Measurements from ENCODE around the gene FAR1. TPM values are rescaled to one million over a fixed set of nuclear protein-coding genes. Genes with fewer than 3 reads are reported as not detected.

FAR1 gene
- polyA plus RNA-seq, 1 of the 3 experiments (the other 2 are of a cell fraction) = 29.0 TPM

- H3K9me3 ChIP-seq = no peaks in the 10 kb centered on the region
- WGBS (ENCODE audit: low lambda C conversion rate) = 100% methylated on average over 1 of the region's 1 CpG
- H3K27ac ChIP-seq (ENCODE audit: low read depth in 2 of 2, low read length in 1 of 2) = no peak overlapping the region
- no peak overlapping the region for H3K4me3 ChIP-seq (ENCODE audit: low read depth in 2 of 2, low read length in 1 of 2)
- ChIA-PET POLR2A (no interaction called here), CTCF (no interaction called here)
- H3K9ac ChIP-seq = no peak overlapping the region
- H3K36me3 ChIP-seq (replicated peaks in 1 of 2; ENCODE audit: control insufficient read depth in 1 of 2, insufficient read depth in 2 of 2, low read length in 1 of 2) = peaks cover 54 to 63% of the 10 kb centered on the region in 2 experiments
- no peak overlapping the region for H3K4me2 ChIP-seq
- no peak for DNase-seq
- TF ChIP-seq RFX5 (IDR thresholded peaks at IDR 0.05; ENCODE audit: low read length) (no peak), MAX (IDR thresholded peaks at IDR 0.05; ENCODE audit: low read depth) (no peak), IRF3 (IDR thresholded peaks at IDR 0.05; ENCODE audit: low read depth, low read length) (no peak), TCF12 (IDR thresholded peaks at IDR 0.05) (no peak), EP300 (IDR thresholded peaks at IDR 0.05; ENCODE audit: borderline replicate concordance in 1 of 2, low read depth in 1 of 2, low read length in 1 of 2) (no peak), POLR2AphosphoS5 (IDR thresholded peaks at IDR 0.05; ENCODE audit: low read depth, low read length) (no peak), REST (IDR thresholded peaks at IDR 0.05; ENCODE audit: low read depth, low read length) (no peak), ELF1 (IDR thresholded peaks at IDR 0.05) (no peak), RXRA (IDR thresholded peaks at IDR 0.05; ENCODE audit: borderline replicate concordance, low read depth) (no peak), TEAD4 (IDR thresholded peaks at IDR 0.05; ENCODE audit: borderline replicate concordance, insufficient read depth) (no peak), SMC3 (IDR thresholded peaks at IDR 0.05; ENCODE audit: low read depth, low read length) (no peak), GATA2 (CRISPR knock-in tag; IDR thresholded peaks at IDR 0.05) (no peak), FOXM1 (IDR thresholded peaks at IDR 0.05; ENCODE audit: low read depth) (no peak)
- TF ChIP-seq, protein P1, sequence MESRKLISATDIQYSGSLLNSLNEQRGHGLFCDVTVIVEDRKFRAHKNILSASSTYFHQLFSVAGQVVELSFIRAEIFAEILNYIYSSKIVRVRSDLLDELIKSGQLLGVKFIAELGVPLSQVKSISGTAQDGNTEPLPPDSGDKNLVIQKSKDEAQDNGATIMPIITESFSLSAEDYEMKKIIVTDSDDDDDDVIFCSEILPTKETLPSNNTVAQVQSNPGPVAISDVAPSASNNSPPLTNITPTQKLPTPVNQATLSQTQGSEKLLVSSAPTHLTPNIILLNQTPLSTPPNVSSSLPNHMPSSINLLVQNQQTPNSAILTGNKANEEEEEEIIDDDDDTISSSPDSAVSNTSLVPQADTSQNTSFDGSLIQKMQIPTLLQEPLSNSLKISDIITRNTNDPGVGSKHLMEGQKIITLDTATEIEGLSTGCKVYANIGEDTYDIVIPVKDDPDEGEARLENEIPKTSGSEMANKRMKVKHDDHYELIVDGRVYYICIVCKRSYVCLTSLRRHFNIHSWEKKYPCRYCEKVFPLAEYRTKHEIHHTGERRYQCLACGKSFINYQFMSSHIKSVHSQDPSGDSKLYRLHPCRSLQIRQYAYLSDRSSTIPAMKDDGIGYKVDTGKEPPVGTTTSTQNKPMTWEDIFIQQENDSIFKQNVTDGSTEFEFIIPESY (IDR thresholded peaks at IDR 0.05; ENCODE audit: borderline replicate concordance, low read depth) = no peak
- TF ChIP-seq, protein P2, sequence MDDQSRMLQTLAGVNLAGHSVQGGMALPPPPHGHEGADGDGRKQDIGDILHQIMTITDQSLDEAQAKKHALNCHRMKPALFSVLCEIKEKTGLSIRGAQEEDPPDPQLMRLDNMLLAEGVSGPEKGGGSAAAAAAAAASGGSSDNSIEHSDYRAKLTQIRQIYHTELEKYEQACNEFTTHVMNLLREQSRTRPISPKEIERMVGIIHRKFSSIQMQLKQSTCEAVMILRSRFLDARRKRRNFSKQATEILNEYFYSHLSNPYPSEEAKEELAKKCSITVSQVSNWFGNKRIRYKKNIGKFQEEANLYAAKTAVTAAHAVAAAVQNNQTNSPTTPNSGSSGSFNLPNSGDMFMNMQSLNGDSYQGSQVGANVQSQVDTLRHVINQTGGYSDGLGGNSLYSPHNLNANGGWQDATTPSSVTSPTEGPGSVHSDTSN (IDR thresholded peaks at IDR 0.05) = no peak
- TF ChIP-seq, protein P3, sequence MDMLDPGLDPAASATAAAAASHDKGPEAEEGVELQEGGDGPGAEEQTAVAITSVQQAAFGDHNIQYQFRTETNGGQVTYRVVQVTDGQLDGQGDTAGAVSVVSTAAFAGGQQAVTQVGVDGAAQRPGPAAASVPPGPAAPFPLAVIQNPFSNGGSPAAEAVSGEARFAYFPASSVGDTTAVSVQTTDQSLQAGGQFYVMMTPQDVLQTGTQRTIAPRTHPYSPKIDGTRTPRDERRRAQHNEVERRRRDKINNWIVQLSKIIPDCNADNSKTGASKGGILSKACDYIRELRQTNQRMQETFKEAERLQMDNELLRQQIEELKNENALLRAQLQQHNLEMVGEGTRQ (IDR thresholded peaks at IDR 0.05; ENCODE audit: borderline replicate concordance, low read depth, low read length) = no peak
- TF ChIP-seq, protein P4, sequence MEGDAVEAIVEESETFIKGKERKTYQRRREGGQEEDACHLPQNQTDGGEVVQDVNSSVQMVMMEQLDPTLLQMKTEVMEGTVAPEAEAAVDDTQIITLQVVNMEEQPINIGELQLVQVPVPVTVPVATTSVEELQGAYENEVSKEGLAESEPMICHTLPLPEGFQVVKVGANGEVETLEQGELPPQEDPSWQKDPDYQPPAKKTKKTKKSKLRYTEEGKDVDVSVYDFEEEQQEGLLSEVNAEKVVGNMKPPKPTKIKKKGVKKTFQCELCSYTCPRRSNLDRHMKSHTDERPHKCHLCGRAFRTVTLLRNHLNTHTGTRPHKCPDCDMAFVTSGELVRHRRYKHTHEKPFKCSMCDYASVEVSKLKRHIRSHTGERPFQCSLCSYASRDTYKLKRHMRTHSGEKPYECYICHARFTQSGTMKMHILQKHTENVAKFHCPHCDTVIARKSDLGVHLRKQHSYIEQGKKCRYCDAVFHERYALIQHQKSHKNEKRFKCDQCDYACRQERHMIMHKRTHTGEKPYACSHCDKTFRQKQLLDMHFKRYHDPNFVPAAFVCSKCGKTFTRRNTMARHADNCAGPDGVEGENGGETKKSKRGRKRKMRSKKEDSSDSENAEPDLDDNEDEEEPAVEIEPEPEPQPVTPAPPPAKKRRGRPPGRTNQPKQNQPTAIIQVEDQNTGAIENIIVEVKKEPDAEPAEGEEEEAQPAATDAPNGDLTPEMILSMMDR (IDR thresholded peaks at IDR 0.05) = no peak
- no peaks in the 10 kb centered on the region for H3K9me2 ChIP-seq
- H3K79me2 ChIP-seq (ENCODE audit: insufficient read depth) = peaks cover 36% of the 10 kb centered on the region; the same call in 1 of the 2 replicates
- H3K27me3 ChIP-seq (ENCODE audit: insufficient read depth) = no peaks in the 10 kb centered on the region
- no peaks in the 10 kb centered on the region for H4K20me1 ChIP-seq (ENCODE audit: insufficient read depth)
- no peaks in the 10 kb centered on the region; a peak in 1 of 4 replicates for H3K4me1 ChIP-seq (ENCODE audit: control insufficient read depth in 1 of 2, insufficient read depth in 2 of 2, low read depth in 1 of 2, low read length in 1 of 2)
- H3F3A ChIP-seq (replicated peaks; ENCODE audit: insufficient read depth) = no peaks in the 10 kb centered on the region
- H2AFZ ChIP-seq (ENCODE audit: low read depth) = no peak overlapping the region
Measured at GRCh38 chr11:13699870-13700269, 31.4 kb downstream of the FAR1 start.

Measured in SK-N-SH (cell line).